Heart left ventricle (tissue), 13 donors: ENCODE results near the gene CALM3.

Source experiments
- CTCF ChIP-seq, 12 donors: fragments of 200-600 bp; sonication (generic) in 4 of 12; IDR thresholded peaks; one replicate each; pipeline versions ENCODE4 v1.5.0 to v1.8.0; 2018 to 2022; ENCODE audit warnings: antibody characterized with exemption in 12 of 12, mild to moderate bottlenecking in 5 of 12
- POLR2A ChIP-seq, 2 donors: fragments of 450-650 bp; IDR thresholded peaks; one replicate each; pipeline ENCODE4 v1.6.1; 2017; ENCODE audit warnings: antibody characterized with exemption in 2 of 2, mild to moderate bottlenecking in 2 of 2, moderate library complexity in 2 of 2
- donor health status: ischemic (EF 13 %, LVEDD 7.1; RV severe dilation, severe dysfunction).
- donor health status: DM: no; HTN: yes; CAD: no.
- donor health status: DM: no; HTN: no; CAD: no.
- donor health status: ischemic (EF 25% LVEDD 6.9; RV normal size, moderate dysfunction).
- donor health status: ischemic (EF 25% LVEDD 5.7; RV mildly dilated, moderate dysfunction).
- donor health status: ischemic (EF 35%, LVEDD 5.7; RV mildly dilated, moderate dysfunction).
- donor health status: nonischemic (EF 11% LVEDD 7.7; RV severe dilation, severe dysfunction).
- donor health status: DM: yes; HTN: yes; CAD: no.
- donor health status: PGD.
- donor health status: ischemic (EF 29% LVEDD 5.4; RV normal size, mild dysfunction).
- donor health status: nonischemic (EF 23%, LVEDD 6.1; RV moderate dilation, normal function).

- no peak for TF ChIP-seq CTCF (IDR thresholded peaks at IDR 0.05)
- TF ChIP-seq POLR2A (IDR thresholded peaks at IDR 0.05) = no peak
Measured at GRCh38 chr19:46607448-46607841, 6.3 kb downstream of the CALM3 start.
